ENCODE measurements around the gene COL9A3.
"Not testable (repeated sequence)": the region's sequence is repeated elsewhere in the genome, so short reads cannot be mapped to it uniquely, and the experiment has no call there.

COL9A3 gene

DNA sequence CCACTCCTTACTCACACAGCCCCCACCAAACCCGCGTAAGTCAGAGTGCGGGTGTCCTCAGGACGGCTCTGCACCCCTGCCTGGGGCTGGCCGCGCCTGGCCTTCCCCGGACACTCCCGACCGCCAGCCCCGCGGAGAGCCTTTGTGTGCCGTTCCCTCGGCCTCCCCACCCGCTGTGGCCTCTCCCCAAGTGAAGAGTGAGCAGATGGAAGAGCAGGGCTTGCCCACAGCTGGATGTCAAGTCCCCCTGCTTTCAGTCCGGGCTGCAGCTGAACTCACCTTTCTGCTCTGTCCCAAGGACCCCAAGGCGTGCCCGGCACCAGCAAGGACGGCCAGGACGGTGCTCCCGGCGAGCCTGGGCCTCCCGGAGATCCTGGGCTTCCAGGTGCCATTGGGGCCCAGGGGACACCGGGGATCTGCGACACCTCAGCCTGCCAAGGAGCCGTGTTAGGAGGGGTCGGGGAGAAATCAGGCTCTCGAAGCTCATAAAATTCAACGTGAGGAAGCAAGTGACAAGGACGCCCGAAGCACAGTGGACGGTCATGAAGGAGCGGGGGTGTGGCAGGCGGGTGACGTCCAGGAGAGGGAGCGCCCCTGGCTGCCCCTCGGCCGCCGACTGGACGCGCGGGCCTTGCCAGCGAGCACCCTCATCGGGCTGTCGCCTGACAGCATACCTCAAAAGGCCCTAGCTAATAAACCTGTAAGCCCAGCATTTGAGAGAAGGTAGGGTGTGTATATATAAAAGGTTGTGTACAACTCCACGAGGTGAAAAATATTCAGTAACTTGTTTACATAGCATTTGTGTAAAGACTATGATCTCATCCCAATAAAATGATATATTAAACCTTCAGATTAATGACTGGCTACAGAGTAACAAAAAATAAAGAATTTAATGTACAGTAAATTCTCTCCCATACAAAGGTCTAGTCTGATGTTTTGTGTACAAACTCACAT, 23.7 kb downstream of the COL9A3 start:
- no peaks in the 10 kb centered on the region for H3K9me3 ChIP-seq (ENCODE audit: control insufficient read depth, low read length)
- H3K4me3 ChIP-seq (ENCODE audit: extremely low read depth, insufficient read depth, low read length, poor library complexity, severe bottlenecking): no peak overlapping the region
- H3K27ac ChIP-seq (ENCODE audit: low read depth, low read length, severe bottlenecking): no peak overlapping the region
- WGBS, 2 experiments (ENCODE audit: insufficient coverage in 2 of 2): 93 to 94% methylated on average over 32 to 38 of the region's 45 CpGs
- no peaks in the 10 kb centered on the region for H3K4me1 ChIP-seq (ENCODE audit: control insufficient read depth, insufficient read depth, low read length, poor library complexity, severe bottlenecking)
- peaks cover 34% of the 10 kb centered on the region for H3K36me3 ChIP-seq (ENCODE audit: control insufficient read depth, insufficient read depth, low read length)

DNA sequence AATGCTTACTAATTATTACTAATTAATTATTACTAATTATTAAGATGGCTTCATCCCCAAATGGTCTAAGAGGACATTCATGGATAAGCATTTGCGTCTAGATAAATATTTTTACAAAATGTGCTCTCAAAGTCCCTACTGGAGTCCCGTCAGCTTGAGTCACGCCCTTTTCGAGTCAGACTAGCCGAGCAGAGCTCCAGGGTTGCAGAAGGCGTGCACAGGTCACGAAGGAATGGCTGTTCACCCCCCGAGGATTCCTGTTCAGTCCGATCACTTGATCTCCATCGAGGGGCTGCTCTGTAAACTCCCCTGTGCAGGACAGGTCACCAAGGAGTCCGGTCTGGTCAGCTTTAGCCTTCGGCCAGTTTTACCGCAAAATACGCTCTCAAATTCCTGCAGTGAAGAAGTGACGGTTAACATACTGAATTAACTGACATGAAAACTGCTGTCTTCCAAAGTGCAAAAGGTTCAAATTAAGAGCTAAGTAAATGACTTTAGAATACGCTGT, 24.9 kb downstream of the COL9A3 start:
- Histone ChIP-seq H3K9me3 (ENCODE audit: control insufficient read depth, low read length) (no peaks in the 10 kb centered on the region), H3K36me3 (ENCODE audit: control insufficient read depth, insufficient read depth, low read length) (peaks cover 31% of the 10 kb centered on the region), H3K27ac (ENCODE audit: low read depth, low read length, severe bottlenecking) (no peak overlapping the region), H3K4me1 (ENCODE audit: control insufficient read depth, insufficient read depth, low read length, poor library complexity, severe bottlenecking) (no peaks in the 10 kb centered on the region), H3K4me3 (ENCODE audit: extremely low read depth, insufficient read depth, low read length, poor library complexity, severe bottlenecking) (no peak overlapping the region)
- 93 to 98% methylated on average over 14 to 15 of the region's 16 CpGs for WGBS, 2 experiments (ENCODE audit: insufficient coverage in 2 of 2)

DNA sequence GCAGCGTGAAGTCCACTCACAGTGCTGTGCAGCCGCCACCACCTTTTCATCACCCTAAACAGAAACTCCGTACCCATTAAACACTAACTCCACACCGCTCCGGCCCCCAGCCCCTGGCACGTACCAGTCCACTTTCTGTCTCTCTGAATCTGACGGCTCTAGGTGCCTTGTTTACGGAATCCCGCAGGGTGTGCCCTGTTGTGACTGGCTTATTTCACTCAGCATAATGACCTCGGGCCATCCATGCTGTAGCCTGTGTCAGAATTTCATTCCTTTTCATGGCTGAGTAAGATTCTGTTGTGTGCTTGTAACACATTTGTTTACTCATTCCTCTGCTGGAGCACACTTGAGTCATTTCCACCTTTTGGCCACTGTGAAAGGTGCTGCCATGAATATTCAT, 26.8 kb downstream of the COL9A3 start:
- Histone ChIP-seq H3K4me3 (ENCODE audit: extremely low read depth, insufficient read depth, low read length, poor library complexity, severe bottlenecking) (no peak overlapping the region), H3K4me1 (ENCODE audit: control insufficient read depth, insufficient read depth, low read length, poor library complexity, severe bottlenecking) (no peaks in the 10 kb centered on the region), H3K27ac (ENCODE audit: low read depth, low read length, severe bottlenecking) (no peak overlapping the region), H3K9me3 (ENCODE audit: control insufficient read depth, low read length) (no peaks in the 10 kb centered on the region), H3K36me3 (ENCODE audit: control insufficient read depth, insufficient read depth, low read length) (peaks cover 18% of the 10 kb centered on the region)
- 95 to 99% methylated on average over 7 to 8 of the region's 10 CpGs for WGBS, 2 experiments (ENCODE audit: insufficient coverage in 2 of 2)

DNA sequence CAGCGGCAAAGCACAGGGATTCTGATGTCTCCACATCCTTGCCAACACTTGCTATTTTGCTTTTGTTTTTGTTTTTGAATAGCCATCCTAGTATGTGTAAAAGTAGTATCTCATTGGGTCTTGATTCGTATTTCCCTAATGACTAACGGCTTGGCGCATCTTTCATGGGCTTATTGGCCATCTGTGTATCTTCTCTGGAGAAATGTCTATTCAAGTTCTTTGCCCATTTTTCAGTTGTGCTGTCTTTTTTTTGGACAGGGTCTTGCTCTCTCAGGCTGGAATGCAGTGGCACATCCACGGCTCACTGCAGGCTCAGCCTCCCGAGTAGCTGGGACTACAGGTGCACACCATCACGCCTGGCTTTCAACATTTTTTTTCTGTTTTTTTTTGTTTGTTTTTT, 27.3 kb downstream of the COL9A3 start:
- H3K4me1 ChIP-seq (ENCODE audit: control insufficient read depth, insufficient read depth, low read length, poor library complexity, severe bottlenecking): no peaks in the 10 kb centered on the region
- WGBS, 2 experiments (ENCODE audit: insufficient coverage in 2 of 2): 92 to 100% methylated on average over 5 of the region's 7 CpGs

DNA sequence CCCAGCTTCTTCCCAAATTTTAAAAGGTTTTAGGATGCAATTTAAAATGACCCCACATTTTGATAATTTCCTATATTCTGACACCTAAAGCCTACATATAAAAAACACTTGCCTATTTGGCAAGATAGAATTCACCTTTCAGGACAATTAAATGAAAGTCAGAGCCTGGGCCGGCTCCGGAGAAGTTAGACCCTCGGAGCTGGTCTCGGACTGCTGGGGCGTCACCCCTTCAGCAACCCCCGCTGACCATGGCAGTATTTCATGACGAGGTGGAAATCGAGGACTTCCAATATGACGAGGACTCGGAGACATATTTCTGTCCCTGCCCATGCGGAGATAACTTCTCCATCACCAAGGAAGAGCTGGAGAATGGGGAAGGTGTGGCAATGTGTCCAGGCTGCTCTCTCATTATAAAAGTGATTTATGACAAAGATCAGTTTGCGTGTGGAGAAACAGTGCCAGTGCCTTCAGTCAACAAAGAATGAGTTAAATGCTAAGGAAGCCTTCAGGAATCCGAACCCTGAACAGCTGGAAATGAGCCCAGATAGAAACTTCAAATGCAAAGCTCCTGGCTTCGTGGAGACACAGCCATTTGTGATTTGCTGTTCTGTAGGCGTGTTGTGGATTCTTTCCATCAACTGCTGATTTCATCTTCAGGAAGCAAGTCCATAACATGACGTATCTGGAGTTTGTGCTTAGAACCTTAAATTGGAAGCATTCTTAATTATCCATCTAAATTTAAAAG, 28.7 kb downstream of the COL9A3 start:
- Histone ChIP-seq H3K4me3 (ENCODE audit: extremely low read depth, insufficient read depth, low read length, poor library complexity, severe bottlenecking) (no peak overlapping the region), H3K4me1 (ENCODE audit: control insufficient read depth, insufficient read depth, low read length, poor library complexity, severe bottlenecking) (no peaks in the 10 kb centered on the region), H3K27ac (ENCODE audit: low read depth, low read length, severe bottlenecking) (no peak overlapping the region), H3K36me3 (ENCODE audit: control insufficient read depth, insufficient read depth, low read length) (peaks cover 26% of the 10 kb centered on the region), H3K9me3 (ENCODE audit: control insufficient read depth, low read length) (no peaks in the 10 kb centered on the region)
- 97 to 98% methylated on average over 13 to 14 of the region's 16 CpGs for WGBS, 2 experiments (ENCODE audit: insufficient coverage in 2 of 2)

More for the DNA sequence above, 27.3 kb downstream of the COL9A3 start:
- Histone ChIP-seq H3K36me3 (ENCODE audit: control insufficient read depth, insufficient read depth, low read length) (peaks cover 20% of the 10 kb centered on the region), H3K27ac (ENCODE audit: low read depth, low read length, severe bottlenecking) (no peak overlapping the region), H3K4me3 (ENCODE audit: extremely low read depth, insufficient read depth, low read length, poor library complexity, severe bottlenecking) (no peak overlapping the region), H3K9me3 (ENCODE audit: control insufficient read depth, low read length) (no peaks in the 10 kb centered on the region)

DNA sequence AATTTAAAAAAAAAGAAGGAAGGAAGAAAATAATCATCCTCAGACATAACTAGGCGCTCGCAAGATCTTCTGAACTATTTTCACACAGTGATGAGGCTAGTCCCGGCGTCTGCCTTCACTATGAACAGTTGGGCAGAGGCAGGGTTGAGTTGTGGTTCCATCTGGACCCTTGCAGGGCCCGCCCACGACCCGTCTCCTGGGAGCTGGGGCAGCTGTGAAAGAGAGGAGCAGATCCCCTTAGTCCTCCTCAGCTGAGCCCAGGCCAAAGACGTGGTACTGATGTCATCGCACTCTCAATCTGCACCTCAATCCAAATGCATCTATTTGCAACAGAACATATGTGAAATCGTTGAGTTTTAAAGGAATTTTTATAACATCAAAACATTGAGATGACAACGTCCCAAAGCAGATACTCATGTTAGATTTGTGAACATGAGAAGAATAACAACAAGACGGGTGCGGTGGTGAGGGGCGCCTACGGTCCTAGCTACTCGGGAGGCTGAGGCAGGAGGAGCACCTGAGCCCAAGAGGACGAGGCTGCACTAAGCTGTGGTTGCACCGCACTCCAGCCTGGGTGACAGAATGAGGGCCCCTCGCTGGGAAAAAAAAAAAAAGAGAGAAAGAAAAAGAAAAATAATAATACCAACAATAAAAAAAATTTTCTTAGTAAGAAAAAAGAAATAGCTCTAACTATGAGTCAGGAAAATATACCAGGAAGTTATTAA, 29.5 kb downstream of the COL9A3 start:
- WGBS, 2 experiments (ENCODE audit: insufficient coverage in 2 of 2): 94% methylated on average over 10 to 11 of the region's 19 CpGs

DNA sequence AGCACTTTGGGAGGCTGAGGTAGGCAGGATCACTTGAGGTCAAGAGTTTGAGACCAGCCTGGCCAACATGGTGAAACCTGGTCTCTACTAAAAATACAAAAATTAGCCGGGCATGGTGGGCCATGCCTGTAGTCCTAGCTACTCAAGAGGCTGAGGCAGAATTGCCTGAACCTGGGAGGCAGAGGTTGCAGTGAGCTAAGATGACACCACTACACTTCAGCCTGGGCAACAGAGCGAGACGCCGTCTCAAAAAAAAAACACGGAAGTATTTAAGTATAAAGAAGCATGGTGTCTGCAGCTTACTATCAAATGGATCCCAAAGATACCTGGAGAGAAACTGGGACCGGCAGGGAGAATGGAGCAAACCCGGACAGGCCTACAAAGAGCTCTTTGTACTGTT, 32.1 kb downstream of the COL9A3 start:
- not testable (repeated sequence) for H3K4me1 ChIP-seq (ENCODE audit: control insufficient read depth, insufficient read depth, low read length, poor library complexity, severe bottlenecking); H3K9me3 ChIP-seq (ENCODE audit: control insufficient read depth, low read length); H3K4me3 ChIP-seq (ENCODE audit: extremely low read depth, insufficient read depth, low read length, poor library complexity, severe bottlenecking); H3K27ac ChIP-seq (ENCODE audit: low read depth, low read length, severe bottlenecking)
- 93 to 100% methylated on average over 1 to 3 of the region's 7 CpGs for WGBS, 2 experiments (ENCODE audit: insufficient coverage in 2 of 2)
- H3K36me3 ChIP-seq (ENCODE audit: control insufficient read depth, insufficient read depth, low read length): peaks cover 46% of the 10 kb centered on the region

More for the DNA sequence above, 29.5 kb downstream of the COL9A3 start:
- no peak overlapping the region for H3K4me3 ChIP-seq (ENCODE audit: extremely low read depth, insufficient read depth, low read length, poor library complexity, severe bottlenecking)
- peaks cover 24% of the 10 kb centered on the region for H3K36me3 ChIP-seq (ENCODE audit: control insufficient read depth, insufficient read depth, low read length)
- no peaks in the 10 kb centered on the region for H3K4me1 ChIP-seq (ENCODE audit: control insufficient read depth, insufficient read depth, low read length, poor library complexity, severe bottlenecking)
- H3K9me3 ChIP-seq (ENCODE audit: control insufficient read depth, low read length): no peaks in the 10 kb centered on the region
- H3K27ac ChIP-seq (ENCODE audit: low read depth, low read length, severe bottlenecking): no peak overlapping the region

DNA sequence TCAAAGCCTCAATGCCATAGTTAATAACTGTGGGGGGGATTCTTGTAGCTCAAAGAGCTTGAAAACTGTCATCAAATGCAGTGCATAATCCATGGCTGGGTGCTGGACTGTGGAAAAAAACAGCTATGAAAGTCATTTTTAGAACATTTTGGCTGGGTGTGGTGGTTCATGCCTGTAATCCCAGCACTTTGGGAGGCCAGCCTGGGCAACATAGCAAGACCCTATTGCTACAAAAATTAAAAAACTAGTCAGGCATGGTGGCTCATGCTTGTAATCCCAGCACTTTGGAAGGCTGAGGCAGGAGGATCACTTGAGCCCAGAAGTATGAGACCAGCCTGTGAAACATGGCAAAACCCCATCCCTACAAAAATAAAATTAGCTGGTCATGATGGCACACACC, 32.6 kb downstream of the COL9A3 start:
- no peak overlapping the region for H3K27ac ChIP-seq (ENCODE audit: low read depth, low read length, severe bottlenecking)
- no peaks in the 10 kb centered on the region for H3K4me1 ChIP-seq (ENCODE audit: control insufficient read depth, insufficient read depth, low read length, poor library complexity, severe bottlenecking)
- H3K4me3 ChIP-seq (ENCODE audit: extremely low read depth, insufficient read depth, low read length, poor library complexity, severe bottlenecking): no peak overlapping the region
- no peaks in the 10 kb centered on the region for H3K9me3 ChIP-seq (ENCODE audit: control insufficient read depth, low read length)
- H3K36me3 ChIP-seq (ENCODE audit: control insufficient read depth, insufficient read depth, low read length): peaks cover 51% of the 10 kb centered on the region

DNA sequence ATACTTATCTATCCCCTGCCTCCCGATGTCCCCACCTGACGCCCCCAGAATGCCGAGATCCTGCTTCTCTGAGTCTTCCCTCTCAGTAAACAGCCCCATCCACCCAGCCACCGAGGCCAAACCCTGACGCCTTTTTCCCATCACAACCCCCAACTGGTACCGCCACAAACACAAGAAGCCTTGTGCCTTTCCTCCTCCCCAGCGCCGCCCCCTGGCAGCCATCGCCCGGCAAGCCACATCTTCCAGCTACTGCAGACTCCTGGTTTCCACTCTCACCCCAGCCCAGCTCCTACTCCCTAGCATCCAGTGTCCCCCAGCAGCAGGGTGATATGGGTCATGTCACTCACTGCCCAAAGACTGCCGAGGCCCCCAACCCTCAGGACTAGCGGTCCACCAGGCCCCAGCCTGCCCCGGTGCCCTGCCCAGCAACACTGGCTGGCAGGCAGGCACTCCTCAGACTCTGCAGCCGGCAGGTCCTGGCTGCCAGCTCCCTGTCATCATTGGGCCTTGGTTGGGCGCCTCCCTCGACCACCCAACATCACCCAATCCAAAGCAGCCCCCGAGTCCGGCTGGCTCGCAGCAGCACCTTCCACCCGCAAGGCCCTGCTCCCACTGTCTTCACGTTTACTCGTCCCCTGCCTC, 33.6 kb downstream of the COL9A3 start:
- Histone ChIP-seq H3K27ac (ENCODE audit: low read depth, low read length, severe bottlenecking) (no peak overlapping the region), H3K4me3 (ENCODE audit: extremely low read depth, insufficient read depth, low read length, poor library complexity, severe bottlenecking) (no peak overlapping the region), H3K9me3 (ENCODE audit: control insufficient read depth, low read length) (no peaks in the 10 kb centered on the region), H3K4me1 (ENCODE audit: control insufficient read depth, insufficient read depth, low read length, poor library complexity, severe bottlenecking) (no peaks in the 10 kb centered on the region), H3K36me3 (ENCODE audit: control insufficient read depth, insufficient read depth, low read length) (peaks cover 59% of the 10 kb centered on the region)
- WGBS, 2 experiments (ENCODE audit: insufficient coverage in 2 of 2): 94 to 96% methylated on average over 12 to 22 of the region's 22 CpGs

DNA sequence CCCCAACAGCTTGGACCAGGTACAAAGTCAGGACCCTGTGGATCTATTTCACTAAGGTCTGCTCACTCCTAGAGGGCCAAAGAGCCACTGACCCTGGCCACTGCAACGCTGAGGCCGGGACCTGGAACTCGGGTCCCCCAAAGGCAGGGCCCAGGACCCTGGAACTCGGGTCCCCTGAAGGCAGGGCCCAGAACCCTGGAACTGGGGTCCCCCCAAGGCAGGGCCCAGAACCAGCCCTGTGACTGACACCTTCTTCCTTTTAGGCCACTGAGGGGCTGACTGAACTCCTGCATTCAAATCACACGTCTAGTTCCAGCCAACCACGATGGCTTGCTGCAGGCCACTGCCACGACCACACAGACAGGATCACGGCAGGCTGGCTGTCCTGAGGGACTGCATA, 35.3 kb downstream of the COL9A3 start:
- no peaks in the 10 kb centered on the region for H3K4me1 ChIP-seq (ENCODE audit: control insufficient read depth, insufficient read depth, low read length, poor library complexity, severe bottlenecking)
- H3K27ac ChIP-seq (ENCODE audit: low read depth, low read length, severe bottlenecking): no peak overlapping the region
- H3K4me3 ChIP-seq (ENCODE audit: extremely low read depth, insufficient read depth, low read length, poor library complexity, severe bottlenecking): no peak overlapping the region
- H3K36me3 ChIP-seq (ENCODE audit: control insufficient read depth, insufficient read depth, low read length): peaks cover 67% of the 10 kb centered on the region
- H3K9me3 ChIP-seq (ENCODE audit: control insufficient read depth, low read length): no peaks in the 10 kb centered on the region
- WGBS, 2 experiments (ENCODE audit: insufficient coverage in 2 of 2): 96 to 99% methylated on average over 8 of the region's 8 CpGs
